ENCODE measurements around the gene H3-3A. TPM values are rescaled to one million over a fixed set of nuclear protein-coding genes. Genes with fewer than 3 reads are reported as not detected.

The H3-3A gene
- total RNA-seq, 3 donors from 2014 or later (not counting 1 experiment from before 2014, with no cell fraction given), result 490 to 616 (median 522) TPM

DNA sequence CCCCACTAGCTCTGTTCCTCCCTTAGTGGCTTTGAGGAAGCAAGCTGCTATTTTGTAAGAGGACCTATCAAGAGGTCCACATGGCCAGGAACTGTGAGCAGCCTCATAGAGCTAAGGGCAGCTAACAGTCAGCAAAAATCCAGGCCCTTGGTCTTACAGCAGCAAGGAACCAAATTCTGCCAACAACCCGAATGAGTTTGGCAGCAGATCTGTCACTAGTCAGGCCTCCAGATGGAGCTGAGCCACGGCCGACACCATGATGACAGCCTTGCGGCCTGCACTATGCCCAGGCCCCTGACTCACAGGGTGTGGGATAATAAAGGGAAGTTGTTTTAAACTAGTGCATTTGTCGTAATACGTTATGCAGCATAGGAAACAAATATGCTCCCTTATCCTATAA is 28.0 kb upstream of the H3-3A start:
- peak overlapping the region; percentile 41 for H3K27ac ChIP-seq (ENCODE audit: low read length)
- no peaks in the 10 kb centered on the region for H3K36me3 Mint-ChIP-seq
- intact Hi-C loops (cut with micrococcal nuclease), result no loop called here
- H3K27me3 Mint-ChIP-seq (ENCODE audit: low read depth in 2 of 2), result no peaks in the 10 kb centered on the region
- H3K4me1 ChIP-seq (ENCODE audit: control insufficient read depth, insufficient read depth, low read length), result peaks cover 3% of the 10 kb centered on the region
- H3K36me3 ChIP-seq (ENCODE audit: control insufficient read depth, insufficient read depth, low read length), result no peaks in the 10 kb centered on the region
- peak; percentile 18 to 93 (median 65) for ATAC-seq
- WGBS (ENCODE audit: insufficient coverage), result 73% methylated on average over 6 of the region's 6 CpGs
- H3K9me3 ChIP-seq (ENCODE audit: control insufficient read depth, insufficient read depth, low read length), result no peaks in the 10 kb centered on the region
- no peaks in the 10 kb centered on the region for H3K4me1 Mint-ChIP-seq
- TF ChIP-seq, protein P1, sequence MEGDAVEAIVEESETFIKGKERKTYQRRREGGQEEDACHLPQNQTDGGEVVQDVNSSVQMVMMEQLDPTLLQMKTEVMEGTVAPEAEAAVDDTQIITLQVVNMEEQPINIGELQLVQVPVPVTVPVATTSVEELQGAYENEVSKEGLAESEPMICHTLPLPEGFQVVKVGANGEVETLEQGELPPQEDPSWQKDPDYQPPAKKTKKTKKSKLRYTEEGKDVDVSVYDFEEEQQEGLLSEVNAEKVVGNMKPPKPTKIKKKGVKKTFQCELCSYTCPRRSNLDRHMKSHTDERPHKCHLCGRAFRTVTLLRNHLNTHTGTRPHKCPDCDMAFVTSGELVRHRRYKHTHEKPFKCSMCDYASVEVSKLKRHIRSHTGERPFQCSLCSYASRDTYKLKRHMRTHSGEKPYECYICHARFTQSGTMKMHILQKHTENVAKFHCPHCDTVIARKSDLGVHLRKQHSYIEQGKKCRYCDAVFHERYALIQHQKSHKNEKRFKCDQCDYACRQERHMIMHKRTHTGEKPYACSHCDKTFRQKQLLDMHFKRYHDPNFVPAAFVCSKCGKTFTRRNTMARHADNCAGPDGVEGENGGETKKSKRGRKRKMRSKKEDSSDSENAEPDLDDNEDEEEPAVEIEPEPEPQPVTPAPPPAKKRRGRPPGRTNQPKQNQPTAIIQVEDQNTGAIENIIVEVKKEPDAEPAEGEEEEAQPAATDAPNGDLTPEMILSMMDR (IDR thresholded peaks at IDR 0.05), result no peak
- no peaks in the 10 kb centered on the region for H3K27me3 ChIP-seq (ENCODE audit: control insufficient read depth, insufficient read depth, low read length)
- no peak overlapping the region for H3K27ac Mint-ChIP-seq
- H3K9me3 Mint-ChIP-seq, result no peaks in the 10 kb centered on the region
- peak in 1 of 2 donors; percentile 21 for DNase-seq
- no peak overlapping the region for H3K4me3 Mint-ChIP-seq
- H3K4me3 ChIP-seq (ENCODE audit: low read length), result no peak overlapping the region

DNA sequence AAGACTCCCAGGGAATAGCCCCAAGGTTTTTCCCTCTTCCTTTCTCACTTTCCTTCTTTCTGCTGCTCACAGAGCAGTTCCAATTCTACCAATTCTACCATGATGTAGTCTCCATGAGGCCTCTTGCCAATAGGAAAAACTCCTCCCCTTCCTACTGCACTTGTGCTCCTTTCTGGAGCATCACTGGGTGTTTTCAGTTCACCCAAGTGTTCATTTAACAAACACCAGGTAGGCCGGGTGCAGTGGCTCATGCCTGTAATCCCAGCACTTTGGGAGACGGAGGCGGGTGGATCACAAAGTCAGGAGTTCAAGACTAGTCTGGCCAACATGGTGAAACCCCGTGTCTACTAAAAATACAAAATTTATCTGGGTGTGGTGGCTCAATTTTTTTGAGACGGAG is 26.6 kb upstream of the H3-3A start:
- Mint-ChIP-seq H3K9me3 (no peaks in the 10 kb centered on the region), H3K27ac (no peak overlapping the region), H3K27me3 (ENCODE audit: low read depth in 2 of 2) (peaks cover 0 to 2% of the 10 kb centered on the region in 2 donors), H3K4me1 (no peaks in the 10 kb centered on the region), H3K4me3 (no peak overlapping the region), H3K36me3 (no peaks in the 10 kb centered on the region)
- Histone ChIP-seq H3K4me3 (ENCODE audit: low read length) (no peak overlapping the region), H3K36me3 (ENCODE audit: control insufficient read depth, insufficient read depth, low read length) (no peaks in the 10 kb centered on the region), H3K27me3 (ENCODE audit: control insufficient read depth, insufficient read depth, low read length) (no peaks in the 10 kb centered on the region), H3K4me1 (ENCODE audit: control insufficient read depth, insufficient read depth, low read length) (peaks cover 3% of the 10 kb centered on the region), H3K27ac (ENCODE audit: low read length) (no peak overlapping the region), H3K9me3 (ENCODE audit: control insufficient read depth, insufficient read depth, low read length) (no peaks in the 10 kb centered on the region)
- ATAC-seq (no peak), DNase-seq (no peak)
- intact Hi-C loops (cut with micrococcal nuclease), result no loop called here
- TF ChIP-seq, protein P1 (IDR thresholded peaks at IDR 0.05), result no peak
- 90% methylated on average over 5 of the region's 5 CpGs for WGBS (ENCODE audit: insufficient coverage)

DNA sequence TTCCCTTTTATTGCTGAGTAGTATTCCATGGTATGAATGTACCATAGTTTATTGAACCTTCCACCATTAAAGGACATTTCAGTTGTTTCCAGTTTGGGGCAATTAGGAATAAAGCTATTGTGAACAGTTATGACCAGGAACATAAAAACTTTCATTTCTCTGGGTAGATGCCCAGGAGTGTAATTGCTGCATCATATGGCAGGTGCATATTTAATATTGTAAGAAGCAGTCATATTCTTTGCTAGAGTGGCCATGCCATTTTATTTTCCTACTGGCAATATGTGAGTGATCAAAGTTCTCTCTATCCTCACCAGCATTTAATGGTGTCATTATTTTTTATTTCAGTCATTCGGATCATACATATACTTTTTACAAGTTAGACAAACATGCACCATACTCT is 23.9 kb upstream of the H3-3A start:
- no peak overlapping the region for H3K4me3 ChIP-seq (ENCODE audit: low read length)
- TF ChIP-seq, protein P1 (IDR thresholded peaks at IDR 0.05), result no peak
- no peak overlapping the region for H3K4me3 Mint-ChIP-seq
- peaks cover 3% of the 10 kb centered on the region for H3K4me1 ChIP-seq (ENCODE audit: control insufficient read depth, insufficient read depth, low read length)
- no peaks in the 10 kb centered on the region for H3K27me3 ChIP-seq (ENCODE audit: control insufficient read depth, insufficient read depth, low read length)
- intact Hi-C loops (cut with micrococcal nuclease), result no loop called here
- no CpG with 5 or more reads among the region's 1 CpG for WGBS (ENCODE audit: insufficient coverage)
- no peaks in the 10 kb centered on the region for H3K36me3 ChIP-seq (ENCODE audit: control insufficient read depth, insufficient read depth, low read length)
- no peaks in the 10 kb centered on the region for H3K9me3 Mint-ChIP-seq
- no peak overlapping the region for H3K27ac Mint-ChIP-seq
- ATAC-seq, result no peak
- no peaks in the 10 kb centered on the region for H3K9me3 ChIP-seq (ENCODE audit: control insufficient read depth, insufficient read depth, low read length)
- no peaks in the 10 kb centered on the region for H3K4me1 Mint-ChIP-seq
- no peaks in the 10 kb centered on the region for H3K36me3 Mint-ChIP-seq
- no peak for DNase-seq
- H3K27ac ChIP-seq (ENCODE audit: low read length), result no peak overlapping the region
- peaks cover 0 to 2% of the 10 kb centered on the region in 2 donors for H3K27me3 Mint-ChIP-seq (ENCODE audit: low read depth in 2 of 2)

DNA sequence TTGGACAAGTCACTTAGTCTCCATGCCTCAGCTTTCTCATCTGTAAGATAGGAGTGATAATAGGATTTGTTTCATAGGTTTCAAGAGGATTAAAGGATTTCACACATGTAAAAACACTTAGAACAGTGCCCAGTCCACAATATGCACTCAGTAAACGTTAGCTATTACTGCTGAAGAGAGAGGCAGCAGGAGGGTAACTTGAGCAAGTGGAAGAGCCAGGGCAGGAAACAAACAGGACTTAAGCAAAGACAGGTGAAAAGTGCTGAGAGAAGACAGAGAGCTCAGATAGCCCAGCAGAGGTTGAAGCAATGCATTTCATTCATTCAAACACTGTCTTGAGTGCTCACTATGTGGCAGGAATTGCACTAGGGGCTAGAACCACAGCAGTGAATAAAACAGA is 21.1 kb upstream of the H3-3A start:
- H3K4me3 ChIP-seq (ENCODE audit: low read length), result no peak overlapping the region
- DNase-seq (no peak), ATAC-seq (no peak)
- intact Hi-C loops (cut with micrococcal nuclease), result no loop called here
- Mint-ChIP-seq H3K27me3 (ENCODE audit: low read depth in 2 of 2) (peaks cover 0 to 2% of the 10 kb centered on the region in 2 donors), H3K4me3 (no peak overlapping the region), H3K27ac (no peak overlapping the region), H3K4me1 (no peaks in the 10 kb centered on the region), H3K36me3 (no peaks in the 10 kb centered on the region), H3K9me3 (no peaks in the 10 kb centered on the region)
- no peaks in the 10 kb centered on the region for H3K4me1 ChIP-seq (ENCODE audit: control insufficient read depth, insufficient read depth, low read length)
- H3K9me3 ChIP-seq (ENCODE audit: control insufficient read depth, insufficient read depth, low read length), result no peaks in the 10 kb centered on the region
- WGBS (ENCODE audit: insufficient coverage), result 80% methylated on average over 1 of the region's 1 CpG
- TF ChIP-seq, protein P1 (IDR thresholded peaks at IDR 0.05), result no peak
- no peaks in the 10 kb centered on the region for H3K27me3 ChIP-seq (ENCODE audit: control insufficient read depth, insufficient read depth, low read length)
- no peak overlapping the region for H3K27ac ChIP-seq (ENCODE audit: low read length)
- no peaks in the 10 kb centered on the region for H3K36me3 ChIP-seq (ENCODE audit: control insufficient read depth, insufficient read depth, low read length)

All from natural killer cell (primary cell).